Transverse colon (tissue), 4 donors: ENCODE data around the gene PTPRJ. TPM values are rescaled to one million over a fixed set of nuclear protein-coding genes. Genes with fewer than 3 reads are reported as not detected.
A peak's percentile ranks its signal among the peaks of the same experiment; 100 is the strongest.

Source experiments
- DNase-seq: peaks from one replicate; pipeline ENCODE4 v3.0.0-alpha.2; 2019
- H3K27ac ChIP-seq, 4 donors: fragments of 200-600 bp; sonication (generic); 2 replicates each; pipeline ENCODE4 v1.5.1; 2016 to 2018; ENCODE audit warnings: inconsistent platforms in 4 of 4
- H3K27me3 ChIP-seq: fragments of 200-600 bp; sonication (generic); 2 replicates; pipeline ENCODE4 v1.5.1; 2017; ENCODE audit warnings: inconsistent platforms
- H3K36me3 ChIP-seq, 4 donors: fragments of 200-600 bp; sonication (generic); 2 replicates each; pipeline ENCODE4 v1.5.1; 2017 to 2019; ENCODE audit warnings: inconsistent platforms in 4 of 4
- H3K4me1 ChIP-seq, 4 donors: fragments of 200-600 bp; sonication (generic); 2 replicates each; pipeline ENCODE4 v1.5.1; 2017 to 2020; ENCODE audit warnings: inconsistent platforms in 4 of 4
- H3K4me3 ChIP-seq, 4 donors: fragments of 200-600 bp; sonication (generic); 1 replicate in 1 of 4; 2 replicates in 3 of 4; pipeline versions ENCODE4 v1.5.1 to v1.6.1; 2017 to 2019; ENCODE audit warnings: inconsistent platforms in 4 of 4
- H3K9me3 ChIP-seq, 2 donors: fragments of 200-600 bp; sonication (generic); 2 replicates each; pipeline ENCODE4 v1.5.1; 2017 to 2019; ENCODE audit warnings: inconsistent platforms in 2 of 2
- EP300 ChIP-seq: sonication (generic); formaldehyde crosslinking; IDR thresholded peaks from one replicate; pipeline ENCODE4 v1.6.1; 2017; ENCODE audit warnings: antibody characterized with exemption, low read depth
- POLR2A ChIP-seq: fragments of 450-650 bp; IDR thresholded peaks from one replicate; pipeline ENCODE4 v1.6.1; 2016; ENCODE audit warnings: antibody characterized with exemption, mild to moderate bottlenecking, moderate library complexity
- POLR2AphosphoS5 ChIP-seq, 3 donors: sonication (generic); formaldehyde crosslinking; IDR thresholded peaks; one replicate each; pipeline ENCODE4 v1.6.1; 2016; ENCODE audit warnings: antibody characterized with exemption in 3 of 3
- WGBS, 2 donors: methylation state at CpG; one replicate each; pipeline ENCODE4 v1.1.5; 2018; ENCODE audit warnings: low coverage in 1 of 2; 5-methylcytosine and 5-hydroxymethylcytosine counted together
- in situ Hi-C, 4 donors: fragments of 200-750 bp; cut with MboI; loops; one replicate each; pipeline versions ENCODE4 v1.15.0 to v1.15.1; 2017; ENCODE audit warnings: low sequenced_read_pairs in 3 of 4, low pct_ligation_motif_present in 1 of 4, low pct_unique_long_range_greater_than_20kb in 1 of 4
- intact Hi-C: fragments of 100-400 bp; cut with DNase I; formaldehyde crosslinking; loops from one replicate; pipeline ENCODE4 v1.15.1; 2023; ENCODE audit warnings: low total_unique reads
- total RNA-seq, 4 donors: library from RNA; depleted of rRNA; stranded (reverse); fragments of >200 nt; gene quantifications; one replicate each; pipeline ENCODE4 v1.1.0, GENCODE V29; 2016
- TF ChIP-seq, protein P1 (sequence below), 5 experiments: fragments of 200-600 bp in 3 of 5; fragments of 450-650 bp in 2 of 5; sonication (generic) in 3 of 5; IDR thresholded peaks; 1 replicate in 2 of 5; 2 replicates in 3 of 5; pipeline ENCODE4 v1.5.1; 2016 to 2017; ENCODE audit warnings: antibody characterized with exemption in 5 of 5, inconsistent platforms in 3 of 5, mild to moderate bottlenecking in 2 of 5, moderate library complexity in 1 of 5

Gene PTPRJ
- total RNA-seq, 4 donors from 2014 or later, result 25.3 to 40.8 (median 31.7) TPM

DNA sequence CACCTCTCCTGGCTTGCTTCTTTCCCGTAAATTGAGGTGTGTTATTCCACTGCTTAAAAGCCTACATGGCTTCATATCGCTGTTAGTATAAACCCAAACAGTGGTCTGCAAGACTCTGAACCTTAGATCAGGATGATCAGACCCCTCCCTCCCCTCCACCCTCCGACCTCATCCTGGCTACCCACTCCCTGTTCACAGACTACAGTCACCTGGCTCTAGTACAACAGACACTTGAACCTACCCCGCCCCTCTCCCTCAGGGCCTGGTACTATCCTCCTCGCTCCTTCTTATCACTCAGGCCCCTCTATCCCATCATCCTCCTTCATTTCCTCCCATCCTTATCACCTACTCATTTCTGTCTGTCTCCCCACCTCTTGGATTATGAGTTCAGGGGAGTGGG lies 20.1 kb downstream of the PTPRJ start:
- in situ Hi-C loops, result no loop called here
- H3K27ac ChIP-seq, result peak overlapping the region in 3 of 4 donors; percentile 22 to 75 (median 51)

DNA sequence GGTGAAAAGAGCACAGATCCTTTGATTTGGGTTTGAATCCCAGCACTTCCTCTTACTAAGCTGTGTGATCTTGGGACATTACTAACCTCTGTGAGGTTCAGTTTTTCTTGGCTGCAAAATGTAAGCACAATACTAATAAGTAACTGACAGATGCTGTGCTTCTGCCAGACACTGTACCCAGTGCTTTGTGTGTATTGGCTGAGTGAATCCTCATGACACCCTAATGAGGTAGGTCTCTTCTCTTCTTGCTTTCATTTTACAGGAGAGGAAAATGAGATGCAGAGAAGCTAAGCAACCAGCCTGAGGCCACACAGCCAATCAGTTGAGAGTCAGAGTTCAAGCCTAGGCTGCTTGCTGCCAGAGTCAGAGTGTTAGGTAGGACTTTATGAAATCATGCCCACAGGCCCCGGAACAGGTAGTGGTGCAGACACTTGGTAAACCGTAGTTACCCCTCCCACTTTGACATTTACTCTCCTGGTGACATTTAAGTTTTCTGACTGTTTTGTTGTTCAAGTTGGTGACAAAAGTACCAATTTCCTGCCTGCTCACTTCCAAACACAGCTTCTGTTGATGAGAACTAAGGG lies 21.2 kb downstream of the PTPRJ start:
- no peaks in the 10 kb centered on the region for H3K36me3 ChIP-seq
- peak overlapping the region; percentile 29 to 75 (median 43) for H3K27ac ChIP-seq
- H3K9me3 ChIP-seq, result no peaks in the 10 kb centered on the region
- in situ Hi-C loops (no loop called here), intact Hi-C loops (no loop called here)
- TF ChIP-seq, protein P1, sequence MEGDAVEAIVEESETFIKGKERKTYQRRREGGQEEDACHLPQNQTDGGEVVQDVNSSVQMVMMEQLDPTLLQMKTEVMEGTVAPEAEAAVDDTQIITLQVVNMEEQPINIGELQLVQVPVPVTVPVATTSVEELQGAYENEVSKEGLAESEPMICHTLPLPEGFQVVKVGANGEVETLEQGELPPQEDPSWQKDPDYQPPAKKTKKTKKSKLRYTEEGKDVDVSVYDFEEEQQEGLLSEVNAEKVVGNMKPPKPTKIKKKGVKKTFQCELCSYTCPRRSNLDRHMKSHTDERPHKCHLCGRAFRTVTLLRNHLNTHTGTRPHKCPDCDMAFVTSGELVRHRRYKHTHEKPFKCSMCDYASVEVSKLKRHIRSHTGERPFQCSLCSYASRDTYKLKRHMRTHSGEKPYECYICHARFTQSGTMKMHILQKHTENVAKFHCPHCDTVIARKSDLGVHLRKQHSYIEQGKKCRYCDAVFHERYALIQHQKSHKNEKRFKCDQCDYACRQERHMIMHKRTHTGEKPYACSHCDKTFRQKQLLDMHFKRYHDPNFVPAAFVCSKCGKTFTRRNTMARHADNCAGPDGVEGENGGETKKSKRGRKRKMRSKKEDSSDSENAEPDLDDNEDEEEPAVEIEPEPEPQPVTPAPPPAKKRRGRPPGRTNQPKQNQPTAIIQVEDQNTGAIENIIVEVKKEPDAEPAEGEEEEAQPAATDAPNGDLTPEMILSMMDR (IDR thresholded peaks at IDR 0.05), result no peak
- no peak for TF ChIP-seq POLR2AphosphoS5 (IDR thresholded peaks at IDR 0.05)
- no peak for TF ChIP-seq EP300
- TF ChIP-seq POLR2A, result no peak
- no peaks in the 10 kb centered on the region for H3K27me3 ChIP-seq
- H3K4me3 ChIP-seq, result no peak overlapping the region
- 60 to 66% methylated on average over 1 to 2 of the region's 2 CpGs for WGBS, 2 donors
- peak; percentile 57 for DNase-seq
- peaks cover 7 to 86% (median 27%) of the 10 kb centered on the region in 4 donors for H3K4me1 ChIP-seq

More for the DNA sequence above, 20.1 kb downstream of the PTPRJ start:
- Histone ChIP-seq H3K9me3 (no peaks in the 10 kb centered on the region), H3K36me3 (no peaks in the 10 kb centered on the region), H3K4me3 (no peak overlapping the region), H3K27me3 (no peaks in the 10 kb centered on the region), H3K4me1 (peaks cover 7 to 83% (median 21%) of the 10 kb centered on the region in 4 donors)
- TF ChIP-seq, protein P1 (IDR thresholded peaks at IDR 0.05), result no peak
- TF ChIP-seq EP300 (no peak), POLR2AphosphoS5 (IDR thresholded peaks at IDR 0.05) (no peak), POLR2A (no peak)
- DNase-seq, result no peak
- WGBS, 2 donors, result 82% methylated on average over 5 of the region's 5 CpGs; no CpG with 5 or more reads in 1 of the 2 donors
- intact Hi-C loops, result no loop called here

DNA sequence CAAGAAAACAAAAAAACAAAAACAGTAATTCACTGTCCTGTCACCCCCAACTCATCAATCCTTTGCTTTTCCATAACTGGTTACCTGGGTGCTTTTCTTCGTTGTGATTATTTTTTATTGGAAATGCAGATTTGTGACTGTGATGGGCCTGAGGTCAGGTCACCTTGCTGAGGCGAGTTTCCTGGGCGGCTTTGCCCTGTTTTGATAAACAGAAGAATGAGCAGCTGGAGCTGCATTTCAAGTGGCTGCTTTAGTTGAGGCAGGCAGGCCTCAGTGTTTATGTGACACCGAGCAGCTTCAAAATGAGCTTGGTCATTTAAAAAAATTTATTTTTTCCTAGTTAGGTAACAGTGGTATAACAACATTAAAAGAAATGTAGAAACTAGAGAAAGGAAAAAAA lies 22.2 kb downstream of the PTPRJ start:
- no peaks in the 10 kb centered on the region for H3K27me3 ChIP-seq
- 61 to 63% methylated on average over 4 of the region's 4 CpGs for WGBS, 2 donors
- H3K36me3 ChIP-seq, result no peaks in the 10 kb centered on the region
- DNase-seq, result no peak
- H3K9me3 ChIP-seq, result no peaks in the 10 kb centered on the region
- intact Hi-C loops, result no loop called here
- in situ Hi-C loops, result no loop called here
- TF ChIP-seq POLR2AphosphoS5 (IDR thresholded peaks at IDR 0.05) (no peak), POLR2A (no peak), EP300 (no peak)
- TF ChIP-seq, protein P1 (IDR thresholded peaks at IDR 0.05), result no peak
- H3K4me3 ChIP-seq, result no peak overlapping the region
- H3K4me1 ChIP-seq, result peaks cover 7 to 79% (median 28%) of the 10 kb centered on the region in 4 donors
- H3K27ac ChIP-seq, result peak overlapping the region; percentile 29 to 75 (median 43)

DNA sequence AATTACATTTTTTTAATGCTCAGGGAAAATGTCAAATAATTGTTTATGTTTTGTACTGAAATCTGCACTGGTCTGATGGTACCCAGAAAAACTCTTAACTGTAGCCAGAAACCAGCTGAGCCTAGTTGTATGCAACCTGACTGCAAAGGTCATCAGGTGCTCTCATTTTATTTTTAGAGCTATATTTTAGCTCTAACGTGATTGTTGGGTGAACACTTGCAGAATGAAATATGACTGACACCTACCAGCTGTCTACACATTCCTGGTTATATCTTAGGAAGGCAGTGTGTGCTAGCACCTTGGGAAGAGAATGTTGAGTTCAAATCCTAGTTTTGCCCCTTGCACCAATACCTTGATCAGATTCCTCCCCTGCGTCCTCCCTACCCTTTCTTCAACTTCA lies 23.6 kb downstream of the PTPRJ start:
- in situ Hi-C loops (no loop called here), intact Hi-C loops (no loop called here)
- H3K4me3 ChIP-seq, result no peak overlapping the region
- TF ChIP-seq POLR2A (no peak), POLR2AphosphoS5 (IDR thresholded peaks at IDR 0.05) (no peak), EP300 (no peak)
- TF ChIP-seq, protein P1 (IDR thresholded peaks at IDR 0.05), result no peak
- no peaks in the 10 kb centered on the region for H3K27me3 ChIP-seq
- 49 to 71% methylated on average over 1 to 2 of the region's 2 CpGs for WGBS, 2 donors
- H3K36me3 ChIP-seq, result no peaks in the 10 kb centered on the region
- H3K27ac ChIP-seq, result peak overlapping the region in 3 of 4 donors; percentile 8 to 49 (median 17)
- H3K9me3 ChIP-seq, result no peaks in the 10 kb centered on the region
- DNase-seq, result no peak
- peaks cover 7 to 68% (median 22%) of the 10 kb centered on the region in 4 donors for H3K4me1 ChIP-seq
